GM12878 (cell line): ENCODE data around the gene SSH2.

Experiments used
- E2F8 ChIP-seq: fragments of 450-650 bp; IDR thresholded peaks from 2 replicates; pipeline ENCODE4 v1.6.1; 2018; ENCODE audit warnings: mild to moderate bottlenecking, low read depth, moderate library complexity; ENCODE audit not compliant: partially characterized antibody
- HDAC2 ChIP-seq: fragments of 200-600 bp; sonication (generic); IDR thresholded peaks from 2 replicates; pipeline ENCODE4 v1.6.1; 2017
- HDGF ChIP-seq: fragments of 450-650 bp; IDR thresholded peaks from 2 replicates; pipeline ENCODE4 v1.6.1; 2016; ENCODE audit warnings: antibody characterized with exemption
- MTA2 ChIP-seq: fragments of 450-650 bp; IDR thresholded peaks from 2 replicates; pipeline ENCODE4 v1.6.1; 2016; ENCODE audit warnings: low read depth, mild to moderate bottlenecking, moderate library complexity
- MTA3 ChIP-seq: IDR thresholded peaks from 2 replicates; pipeline ENCODE4 v1.6.1; 2012; ENCODE audit warnings: low read length, inconsistent platforms, borderline replicate concordance
- POLR2AphosphoS5 ChIP-seq: IDR thresholded peaks from 2 replicates; pipeline ENCODE4 v1.6.1; 2011; ENCODE audit warnings: mild to moderate bottlenecking, low read length, inconsistent platforms
- TAF1 ChIP-seq: IDR thresholded peaks from 2 replicates; pipeline ENCODE4 v1.6.1; 2011; ENCODE audit warnings: mild to moderate bottlenecking, low read depth, low read length, borderline replicate concordance
- ZZZ3 ChIP-seq: IDR thresholded peaks from 2 replicates; pipeline ENCODE4 v1.6.1; 2011; ENCODE audit warnings: low read depth; ENCODE audit not compliant: control insufficient read depth, insufficient read length
- TF ChIP-seq, protein P1 (sequence below), 3 experiments: IDR thresholded peaks in 2 of 3; conservative IDR thresholded peaks in 1 of 3; 2 replicates each; pipeline ENCODE4 v1.5.1; 2011; ENCODE audit warnings: low read depth in 3 of 3, low read length in 3 of 3, mild to moderate bottlenecking in 3 of 3, control low read depth in 2 of 3, moderate library complexity in 2 of 3, inconsistent platforms in 1 of 3, mixed read lengths in 1 of 3; ENCODE audit not compliant: control insufficient read depth in 2 of 3, insufficient read depth in 1 of 3; ENCODE audit errors: extremely low read depth in 1 of 3
- TF ChIP-seq, protein P2 (sequence below): fragments of 450-650 bp; IDR thresholded peaks from 2 replicates; pipeline ENCODE4 v1.6.1; 2017; ENCODE audit warnings: mild to moderate bottlenecking, moderate library complexity

DNA sequence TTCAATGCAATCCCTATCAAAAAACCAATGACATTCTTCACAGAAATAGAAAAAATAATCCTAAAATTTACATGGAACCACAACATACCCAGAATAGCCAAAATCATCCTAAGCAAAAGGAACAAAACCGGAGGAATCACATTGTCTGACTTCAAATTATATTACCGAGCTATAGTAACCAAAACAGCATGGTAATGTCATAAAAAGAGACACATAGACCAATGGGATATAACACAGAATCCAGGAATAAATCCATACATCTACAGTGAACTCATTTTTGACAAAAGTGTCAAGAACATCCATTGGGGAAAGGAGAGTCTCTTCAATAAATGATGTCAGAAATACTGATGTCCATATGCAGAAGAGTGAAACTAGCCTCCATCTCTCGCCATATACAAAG is 201.5 kb downstream of the SSH2 start:
- TF ChIP-seq E2F8 (no peak), TAF1 (no peak), HDGF (no peak), MTA2 (no peak), ZZZ3 (no peak), MTA3 (no peak), POLR2AphosphoS5 (no peak), HDAC2 (no peak)
- TF ChIP-seq, protein P1, sequence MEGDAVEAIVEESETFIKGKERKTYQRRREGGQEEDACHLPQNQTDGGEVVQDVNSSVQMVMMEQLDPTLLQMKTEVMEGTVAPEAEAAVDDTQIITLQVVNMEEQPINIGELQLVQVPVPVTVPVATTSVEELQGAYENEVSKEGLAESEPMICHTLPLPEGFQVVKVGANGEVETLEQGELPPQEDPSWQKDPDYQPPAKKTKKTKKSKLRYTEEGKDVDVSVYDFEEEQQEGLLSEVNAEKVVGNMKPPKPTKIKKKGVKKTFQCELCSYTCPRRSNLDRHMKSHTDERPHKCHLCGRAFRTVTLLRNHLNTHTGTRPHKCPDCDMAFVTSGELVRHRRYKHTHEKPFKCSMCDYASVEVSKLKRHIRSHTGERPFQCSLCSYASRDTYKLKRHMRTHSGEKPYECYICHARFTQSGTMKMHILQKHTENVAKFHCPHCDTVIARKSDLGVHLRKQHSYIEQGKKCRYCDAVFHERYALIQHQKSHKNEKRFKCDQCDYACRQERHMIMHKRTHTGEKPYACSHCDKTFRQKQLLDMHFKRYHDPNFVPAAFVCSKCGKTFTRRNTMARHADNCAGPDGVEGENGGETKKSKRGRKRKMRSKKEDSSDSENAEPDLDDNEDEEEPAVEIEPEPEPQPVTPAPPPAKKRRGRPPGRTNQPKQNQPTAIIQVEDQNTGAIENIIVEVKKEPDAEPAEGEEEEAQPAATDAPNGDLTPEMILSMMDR (IDR thresholded peaks at IDR 0.05 in 2 of 3, conservative IDR thresholded peaks at IDR 0.05 in 1 of 3; ENCODE audit: control insufficient read depth in 2 of 3, extremely low read depth in 1 of 3, insufficient read depth in 1 of 3, low read depth in 3 of 3, low read length in 3 of 3), result no peak
- TF ChIP-seq, protein P2, sequence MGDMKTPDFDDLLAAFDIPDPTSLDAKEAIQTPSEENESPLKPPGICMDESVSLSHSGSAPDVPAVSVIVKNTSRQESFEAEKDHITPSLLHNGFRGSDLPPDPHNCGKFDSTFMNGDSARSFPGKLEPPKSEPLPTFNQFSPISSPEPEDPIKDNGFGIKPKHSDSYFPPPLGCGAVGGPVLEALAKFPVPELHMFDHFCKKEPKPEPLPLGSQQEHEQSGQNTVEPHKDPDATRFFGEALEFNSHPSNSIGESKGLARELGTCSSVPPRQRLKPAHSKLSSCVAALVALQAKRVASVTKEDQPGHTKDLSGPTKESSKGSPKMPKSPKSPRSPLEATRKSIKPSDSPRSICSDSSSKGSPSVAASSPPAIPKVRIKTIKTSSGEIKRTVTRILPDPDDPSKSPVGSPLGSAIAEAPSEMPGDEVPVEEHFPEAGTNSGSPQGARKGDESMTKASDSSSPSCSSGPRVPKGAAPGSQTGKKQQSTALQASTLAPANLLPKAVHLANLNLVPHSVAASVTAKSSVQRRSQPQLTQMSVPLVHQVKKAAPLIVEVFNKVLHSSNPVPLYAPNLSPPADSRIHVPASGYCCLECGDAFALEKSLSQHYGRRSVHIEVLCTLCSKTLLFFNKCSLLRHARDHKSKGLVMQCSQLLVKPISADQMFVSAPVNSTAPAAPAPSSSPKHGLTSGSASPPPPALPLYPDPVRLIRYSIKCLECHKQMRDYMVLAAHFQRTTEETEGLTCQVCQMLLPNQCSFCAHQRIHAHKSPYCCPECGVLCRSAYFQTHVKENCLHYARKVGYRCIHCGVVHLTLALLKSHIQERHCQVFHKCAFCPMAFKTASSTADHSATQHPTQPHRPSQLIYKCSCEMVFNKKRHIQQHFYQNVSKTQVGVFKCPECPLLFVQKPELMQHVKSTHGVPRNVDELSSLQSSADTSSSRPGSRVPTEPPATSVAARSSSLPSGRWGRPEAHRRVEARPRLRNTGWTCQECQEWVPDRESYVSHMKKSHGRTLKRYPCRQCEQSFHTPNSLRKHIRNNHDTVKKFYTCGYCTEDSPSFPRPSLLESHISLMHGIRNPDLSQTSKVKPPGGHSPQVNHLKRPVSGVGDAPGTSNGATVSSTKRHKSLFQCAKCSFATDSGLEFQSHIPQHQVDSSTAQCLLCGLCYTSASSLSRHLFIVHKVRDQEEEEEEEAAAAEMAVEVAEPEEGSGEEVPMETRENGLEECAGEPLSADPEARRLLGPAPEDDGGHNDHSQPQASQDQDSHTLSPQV, result no peak
